ENCODE results near the gene GRIA4. TPM values are rescaled to one million over a fixed set of nuclear protein-coding genes. Genes with fewer than 3 reads are reported as not detected.

Gene GRIA4
- total and polyA plus RNA-seq, 2 donors (not counting 1 experiment from before 2014, with no cell fraction given): not detected

GRCh38 chr11:105933695-105934094 lies 323.8 kb downstream of the GRIA4 start:
- Histone ChIP-seq H3K4me2 (replicated peaks; ENCODE audit: low read depth, low read length, poor library complexity, severe bottlenecking) (no peak overlapping the region), H3K27ac (ENCODE audit: low read length in 2 of 2) (no peak overlapping the region), H3K27me3 (replicated peaks in 1 of 4; ENCODE audit: control extremely low read depth in 1 of 4, control insufficient read depth in 3 of 4, insufficient read depth in 4 of 4, low read length in 3 of 4) (no peaks in the 10 kb centered on the region), H4K20me1 (ENCODE audit: control insufficient read depth, insufficient read depth, low read length, poor library complexity, severe bottlenecking) (no peaks in the 10 kb centered on the region), H3K36me3 (replicated peaks in 1 of 2; ENCODE audit: control extremely low read depth in 1 of 2, control insufficient read depth in 1 of 2, extremely low read depth in 1 of 2, insufficient read depth in 2 of 2, low read length in 1 of 2) (no peaks in the 10 kb centered on the region), H3K4me1 (ENCODE audit: control insufficient read depth in 2 of 2, insufficient read depth in 2 of 2, low read length in 2 of 2) (no peaks in the 10 kb centered on the region), H3K9ac (ENCODE audit: low read length) (no peak overlapping the region), H2AFZ (ENCODE audit: insufficient read depth, low read depth, low read length, poor library complexity, severe bottlenecking) (no peak overlapping the region), H3K4me3 (ENCODE audit: control extremely low read depth in 1 of 5, extremely low read depth in 1 of 5, insufficient read depth in 1 of 5, low read depth in 2 of 5, low read length in 4 of 5) (no peak overlapping the region), H3K79me2 (ENCODE audit: control insufficient read depth, insufficient read depth, low read length) (no peaks in the 10 kb centered on the region), H3K9me3 (ENCODE audit: control extremely low read depth in 1 of 3, control insufficient read depth in 2 of 3, insufficient read depth in 1 of 3, low read length in 2 of 3) (no peaks in the 10 kb centered on the region)
- H3K4me1 Mint-ChIP-seq: no peaks in the 10 kb centered on the region
- TF ChIP-seq CTCF (IDR thresholded peaks at IDR 0.05) (no peak), EZH2 (IDR thresholded peaks at IDR 0.05; ENCODE audit: borderline replicate concordance, insufficient read depth, low read depth, low read length, poor library complexity, severe bottlenecking) (no peak)
- H3K27ac Mint-ChIP-seq: no peak overlapping the region
- WGBS (ENCODE audit: insufficient coverage): 100% methylated on average over 3 of the region's 6 CpGs
- intact Hi-C loops (cut with micrococcal nuclease): no loop called here
- ChIA-PET CTCF (no interaction called here), POLR2A (no interaction called here)
- DNase-seq (no peak), ATAC-seq (ENCODE audit: low read depth) (no peak)
- no peaks in the 10 kb centered on the region for H3K27me3 Mint-ChIP-seq
- no peak overlapping the region for H3K4me3 Mint-ChIP-seq
- no peaks in the 10 kb centered on the region for H3K9me3 Mint-ChIP-seq (ENCODE audit: insufficient read depth)

- H2AFZ ChIP-seq (ENCODE audit: insufficient read depth, low read depth, low read length, poor library complexity, severe bottlenecking): no peak overlapping the region
- no peaks in the 10 kb centered on the region for H3K36me3 ChIP-seq (replicated peaks in 1 of 2; ENCODE audit: control extremely low read depth in 1 of 2, control insufficient read depth in 1 of 2, extremely low read depth in 1 of 2, insufficient read depth in 2 of 2, low read length in 1 of 2)
- Mint-ChIP-seq H3K9me3 (ENCODE audit: insufficient read depth) (no peaks in the 10 kb centered on the region), H3K4me3 (no peak overlapping the region), H3K27ac (no peak overlapping the region), H3K27me3 (no peaks in the 10 kb centered on the region), H3K4me1 (no peaks in the 10 kb centered on the region)
- H4K20me1 ChIP-seq (ENCODE audit: control insufficient read depth, insufficient read depth, low read length, poor library complexity, severe bottlenecking): no peaks in the 10 kb centered on the region
- 18% methylated on average over 1 of the region's 2 CpGs for WGBS (ENCODE audit: insufficient coverage)
- H3K4me3 ChIP-seq (ENCODE audit: control extremely low read depth in 1 of 5, extremely low read depth in 1 of 5, insufficient read depth in 1 of 5, low read depth in 2 of 5, low read length in 4 of 5): no peak overlapping the region
- DNase-seq (no peak), ATAC-seq (ENCODE audit: low read depth) (no peak)
- ChIA-PET POLR2A (no interaction called here), CTCF (no interaction called here)
- TF ChIP-seq EZH2 (IDR thresholded peaks at IDR 0.05; ENCODE audit: borderline replicate concordance, insufficient read depth, low read depth, low read length, poor library complexity, severe bottlenecking): no peak
- TF ChIP-seq CTCF (IDR thresholded peaks at IDR 0.05): no peak
- intact Hi-C loops (cut with micrococcal nuclease): no loop called here
- H3K27ac ChIP-seq (ENCODE audit: low read length in 2 of 2): no peak overlapping the region
- H3K9me3 ChIP-seq (ENCODE audit: control extremely low read depth in 1 of 3, control insufficient read depth in 2 of 3, insufficient read depth in 1 of 3, low read length in 2 of 3): no peaks in the 10 kb centered on the region
- H3K4me2 ChIP-seq (replicated peaks; ENCODE audit: low read depth, low read length, poor library complexity, severe bottlenecking): no peak overlapping the region
- no peaks in the 10 kb centered on the region for H3K4me1 ChIP-seq (ENCODE audit: control insufficient read depth in 2 of 2, insufficient read depth in 2 of 2, low read length in 2 of 2)
- no peak overlapping the region for H3K9ac ChIP-seq (ENCODE audit: low read length)
- H3K79me2 ChIP-seq (ENCODE audit: control insufficient read depth, insufficient read depth, low read length): no peaks in the 10 kb centered on the region
- H3K27me3 ChIP-seq (replicated peaks in 1 of 4; ENCODE audit: control extremely low read depth in 1 of 4, control insufficient read depth in 3 of 4, insufficient read depth in 4 of 4, low read length in 3 of 4): no peaks in the 10 kb centered on the region
Observed at GRCh38 chr11:105935791-105936190, 325.9 kb downstream of the GRIA4 start.

All from B cell (primary cell).